H1 (cell line): ENCODE measurements around the gene ZNF692. TPM values are rescaled to one million over a fixed set of nuclear protein-coding genes. Genes with fewer than 3 reads are reported as not detected.

Experiments
- BRCA1 ChIP-seq: IDR thresholded peaks from 2 replicates; pipeline ENCODE4 v1.6.1; 2012; ENCODE audit warnings: low read depth, low read length, improper control_type of control experiment
- CBX8 ChIP-seq: fragments of 300-800, 300-1000 bp; sonication (generic); IDR thresholded peaks from 2 replicates; pipeline ENCODE4 v1.7.1; 2016; ENCODE audit warnings: low read depth, low read length, borderline replicate concordance
- FOSL1 ChIP-seq: IDR thresholded peaks from 2 replicates; pipeline ENCODE4 v1.6.1; 2011; ENCODE audit warnings: mild to moderate bottlenecking, low read depth, low read length, moderate library complexity; ENCODE audit not compliant: insufficient read depth
- KDM4A ChIP-seq: IDR thresholded peaks from one replicate; pipeline ENCODE4 v1.7.1; 2012; ENCODE audit warnings: low read depth, mild to moderate bottlenecking, moderate library complexity, low read length, inconsistent platforms; ENCODE audit not compliant: severe bottlenecking
- NANOG ChIP-seq: IDR thresholded peaks from 2 replicates; pipeline ENCODE4 v1.6.1; 2011; ENCODE audit warnings: low read length, low read depth, mild to moderate bottlenecking, inconsistent platforms; ENCODE audit not compliant: insufficient read depth, poor library complexity, severe bottlenecking
- RBBP5 ChIP-seq: IDR thresholded peaks from 2 replicates; pipeline ENCODE4 v1.7.1; 2012; ENCODE audit warnings: low read depth, mild to moderate bottlenecking, inconsistent platforms, low read length, moderate library complexity, borderline replicate concordance
- polyA plus RNA-seq, 7 experiments: library from polyadenylated mRNA; depleted of rRNA in 3 of 7; stranded (reverse) in 5 of 7; unstranded in 2 of 7; fragments of >200 nt in 5 of 7; fragments of 200-250 nt in 2 of 7; gene quantifications; 1 replicate in 5 of 7; 2 replicates in 1 of 7; 4 replicates in 1 of 7; pipeline versions ENCODE4 v1.2.1 to v1.2.3, GENCODE V29; 2011 to 2013; ENCODE audit warnings: missing spikeins in 2 of 7, mixed read lengths in 2 of 7
- total RNA-seq: library from RNA; stranded (reverse); fragmentation: NEBNext Ultra II Directional; extraction: Animal tissue kit (Norgen Biotek cat#: 25700); gene quantifications from 2 replicates; pipeline ENCODE4 v1.2.1, GENCODE V29; 2021

Gene ZNF692
- total and polyA plus RNA-seq, 2 of the 8 experiments (the other 6 are each of a cell fraction or from before 2014, with no cell fraction given) = 38.4 to 52.3 TPM

DNA sequence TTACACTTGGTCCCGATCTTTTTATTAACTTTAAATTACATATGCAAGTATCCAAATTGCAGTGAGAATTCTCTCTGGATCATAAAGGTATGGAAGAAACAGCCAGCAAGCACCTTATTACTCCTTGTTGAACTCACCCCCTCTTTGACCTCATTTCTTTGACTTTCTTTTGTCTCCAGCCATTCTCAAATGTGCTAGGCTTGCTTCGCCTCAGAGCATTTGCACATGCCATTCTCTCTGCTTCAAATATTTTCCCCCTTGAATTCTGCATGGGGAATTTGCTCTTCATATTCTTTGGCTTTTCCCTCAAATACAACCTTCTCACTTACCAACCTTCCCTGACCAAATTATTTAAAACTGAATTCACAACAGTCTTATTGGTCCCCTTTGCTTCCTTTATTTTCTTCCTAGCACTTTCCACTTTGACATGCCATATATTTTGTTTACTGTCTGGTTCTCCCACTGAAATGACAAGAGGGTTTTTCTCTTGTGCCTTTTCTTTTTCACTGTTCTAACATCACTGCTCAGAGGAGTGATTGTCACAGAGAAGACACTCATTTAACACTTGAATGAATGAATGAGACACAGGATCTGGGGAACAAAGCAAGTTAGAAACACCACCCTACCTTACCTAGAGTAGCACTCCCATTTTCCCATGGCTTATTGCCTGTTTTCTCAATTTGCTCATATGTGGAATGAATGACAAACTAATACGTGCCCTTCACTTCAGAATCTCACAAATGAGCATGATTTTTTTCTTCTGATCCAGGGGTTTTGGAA, 45.7 kb upstream of the ZNF692 start (continued):
- TF ChIP-seq CBX8 (no peak), RBBP5 (no peak), BRCA1 (no peak), NANOG (no peak), FOSL1 (no peak), KDM4A (no peak)
- TF ChIP-seq, all 59 proteins: peak for 0
